ENCODE measurements around the gene BRD1. TPM values are rescaled to one million over a fixed set of nuclear protein-coding genes. Genes with fewer than 3 reads are reported as not detected.

Gene BRD1
- total RNA-seq, 4 donors from 2014 or later = 21.0 to 57.3 (median 33.8) TPM

GRCh38 chr22:49733631-49734030 lies 94.0 kb downstream of the BRD1 start:
- no peak for TF ChIP-seq CTCF (IDR thresholded peaks at IDR 0.05)
- ATAC-seq (ENCODE audit: low FRiP score) = no peak
- no peak for DNase-seq (ENCODE audit: low spot score)

GRCh38 chr22:49730656-49731055 lies 97.0 kb downstream of the BRD1 start:
- DNase-seq (ENCODE audit: low spot score) (no peak), ATAC-seq (ENCODE audit: low FRiP score) (no peak)
- no peak for TF ChIP-seq CTCF (IDR thresholded peaks at IDR 0.05)

GRCh38 chr22:49728570-49729271 lies 99.0 kb downstream of the BRD1 start:
- DNase-seq (ENCODE audit: low spot score) = no peak
- no peak for ATAC-seq (ENCODE audit: low FRiP score)
- TF ChIP-seq CTCF (IDR thresholded peaks at IDR 0.05) = no peak

- no peak for DNase-seq (ENCODE audit: low spot score)
- no peak for TF ChIP-seq CTCF (IDR thresholded peaks at IDR 0.05)
Measured at GRCh38 chr22:49727881-49728569, 99.6 kb downstream of the BRD1 start.

GRCh38 chr22:49727191-49727880 lies 100.3 kb downstream of the BRD1 start:
- DNase-seq (ENCODE audit: low spot score) (no peak), ATAC-seq (ENCODE audit: low FRiP score) (no peak)
- no peak for TF ChIP-seq CTCF (IDR thresholded peaks at IDR 0.05)

More at GRCh38 chr22:49727881-49728569, 99.6 kb downstream of the BRD1 start:
- no peak for ATAC-seq (ENCODE audit: low FRiP score)

- no peak for TF ChIP-seq CTCF (IDR thresholded peaks at IDR 0.05)
- no peak for ATAC-seq (ENCODE audit: low FRiP score)
- DNase-seq (ENCODE audit: low spot score) = no peak
Measured at GRCh38 chr22:49726701-49727101, 101.0 kb downstream of the BRD1 start.

All from omental fat pad (tissue), 4 donors.